SK-N-SH (cell line): Measurements from ENCODE around the gene MRPL32. TPM values are rescaled to one million over a fixed set of nuclear protein-coding genes. Genes with fewer than 3 reads are reported as not detected.
A peak's percentile ranks its signal among the peaks of the same experiment; 100 is the strongest.

ENCODE experiments used
- CTCF ChIA-PET: fragments of 300-600, 350-600 bp; formaldehyde crosslinking; extraction: SDS; loops from one replicate; lab custom pipeline; 2021; lab: Yijun Ruan, JAX
- POLR2A ChIA-PET: fragments of 350-600 bp; sonication (Branson Sonifier 250); formaldehyde crosslinking; extraction: SDS; loops from one replicate; lab custom pipeline; 2020; ENCODE audit warnings: antibody characterized with exemption, inconsistent platforms; lab: Yijun Ruan, JAX
- DNase-seq: peaks from one replicate; pipeline ENCODE4 v3.0.0; 2012
- H2AFZ ChIP-seq: fragments of 200-600 bp; sonication (generic); 2 replicates; pipeline ENCODE4 v1.8.1; 2016; ENCODE audit warnings: antibody characterized with exemption, mild to moderate bottlenecking, low read depth
- H3F3A ChIP-seq: fragments of 200-600 bp; sonication (generic); replicated peaks from 2 replicates; pipeline ENCODE3; 2016; ENCODE audit warnings: antibody characterized with exemption, mild to moderate bottlenecking; ENCODE audit not compliant: insufficient read depth
- H3K27ac ChIP-seq, 2 experiments: fragments of 200-500 bp in 1 of 2; fragments of 200-600 bp in 1 of 2; sonication (Bioruptor generic) in 1 of 2; sonication (generic), shearing (Covaris generic) in 1 of 2; 2 replicates each; pipeline versions ENCODE4 v1.5.1 to v1.6.1; 2014 to 2016; ENCODE audit warnings: low read depth in 2 of 2, inconsistent platforms in 1 of 2, low read length in 1 of 2, mild to moderate bottlenecking in 1 of 2, mixed read lengths in 1 of 2
- H3K27me3 ChIP-seq: fragments of 200-600 bp; sonication (generic), shearing (Covaris generic); 2 replicates; pipeline ENCODE4 v1.6.1; 2016; ENCODE audit warnings: mixed run types; ENCODE audit not compliant: insufficient read depth
- H3K36me3 ChIP-seq, 2 experiments: fragments of 200-500 bp in 1 of 2; fragments of 200-600 bp in 1 of 2; sonication (Bioruptor generic) in 1 of 2; sonication (generic) in 1 of 2; replicated peaks in 1 of 2; 2 replicates each; pipeline versions ENCODE3 to v1.5.1; 2014 to 2016; ENCODE audit warnings: low read length in 1 of 2, mild to moderate bottlenecking in 1 of 2; ENCODE audit not compliant: insufficient read depth in 2 of 2, control insufficient read depth in 1 of 2
- H3K4me1 ChIP-seq, 2 experiments: fragments of 200-500 bp in 1 of 2; fragments of 200-600 bp in 1 of 2; sonication (Bioruptor generic) in 1 of 2; sonication (generic), shearing (Covaris generic) in 1 of 2; 2 replicates each; pipeline versions ENCODE4 v1.5.1 to v1.6.1; 2014 to 2016; ENCODE audit warnings: low read depth in 1 of 2, low read length in 1 of 2, mixed run types in 1 of 2; ENCODE audit not compliant: insufficient read depth in 2 of 2, control insufficient read depth in 1 of 2
- H3K4me2 ChIP-seq: fragments of 200-600 bp; sonication (generic), shearing (Covaris generic); 2 replicates; pipeline ENCODE4 v1.6.1; 2017; ENCODE audit warnings: mixed run types
- H3K4me3 ChIP-seq, 2 experiments: fragments of 200-500 bp in 1 of 2; fragments of 200-600 bp in 1 of 2; sonication (Bioruptor generic) in 1 of 2; sonication (generic), shearing (Covaris generic) in 1 of 2; 2 replicates each; pipeline versions ENCODE4 v1.5.1 to v1.8.1; 2014 to 2016; ENCODE audit warnings: low read depth in 2 of 2, inconsistent platforms in 1 of 2, low read length in 1 of 2, mild to moderate bottlenecking in 1 of 2, mixed read lengths in 1 of 2, moderate library complexity in 1 of 2
- H3K79me2 ChIP-seq: fragments of 200-600 bp; sonication (generic); 2 replicates; pipeline ENCODE4 v1.8.1; 2017; ENCODE audit warnings: mild to moderate bottlenecking; ENCODE audit not compliant: insufficient read depth
- H3K9ac ChIP-seq: fragments of 200-600 bp; sonication (generic); 2 replicates; pipeline ENCODE4 v1.6.1; 2017; ENCODE audit warnings: mixed run types
- H3K9me2 ChIP-seq: fragments of 200-600 bp; sonication (generic); 2 replicates; pipeline ENCODE4 v1.6.1; 2017; ENCODE audit warnings: mixed run types
- H3K9me3 ChIP-seq: fragments of 200-600 bp; sonication (generic); 2 replicates; pipeline ENCODE4 v1.6.1; 2017; ENCODE audit warnings: mixed run types, mild to moderate bottlenecking, moderate library complexity
- H4K20me1 ChIP-seq: fragments of 200-600 bp; sonication (generic); 2 replicates; pipeline ENCODE4 v1.6.1; 2017; ENCODE audit warnings: mild to moderate bottlenecking, mixed run types; ENCODE audit not compliant: insufficient read depth
- ELF1 ChIP-seq: IDR thresholded peaks from 2 replicates; pipeline ENCODE4 v1.4.0; 2012
- EP300 ChIP-seq, 2 experiments: IDR thresholded peaks; 2 replicates each; pipeline versions ENCODE4 v1.4.0 to v1.6.1; 2012; ENCODE audit warnings: borderline replicate concordance in 1 of 2, low read depth in 1 of 2, low read length in 1 of 2
- FOSL2 ChIP-seq: IDR thresholded peaks from 2 replicates; pipeline ENCODE4 v1.4.0; 2012; ENCODE audit warnings: low read depth, mild to moderate bottlenecking, moderate library complexity, borderline replicate concordance
- FOXM1 ChIP-seq: IDR thresholded peaks from 2 replicates; pipeline ENCODE4 v1.4.0; 2012; ENCODE audit warnings: low read depth, mild to moderate bottlenecking
- NRF1 ChIP-seq: IDR thresholded peaks from 2 replicates; pipeline ENCODE4 v1.6.1; 2012; ENCODE audit warnings: low read depth, mild to moderate bottlenecking, low read length
- RAD21 ChIP-seq: IDR thresholded peaks from 2 replicates; pipeline ENCODE4 v1.6.1; 2012; ENCODE audit warnings: mild to moderate bottlenecking, low read length
- RXRA ChIP-seq: IDR thresholded peaks from 2 replicates; pipeline ENCODE4 v1.4.0; 2012; ENCODE audit warnings: low read depth, mild to moderate bottlenecking, borderline replicate concordance
- TEAD4 ChIP-seq: IDR thresholded peaks from 2 replicates; pipeline ENCODE4 v1.4.0; 2012; ENCODE audit warnings: mild to moderate bottlenecking, borderline replicate concordance; ENCODE audit not compliant: insufficient read depth
- YY1 ChIP-seq: IDR thresholded peaks from 2 replicates; pipeline ENCODE4 v1.4.0; 2012; ENCODE audit warnings: low read depth, mild to moderate bottlenecking
- WGBS: methylation state at CpG from one replicate; pipeline ENCODE4 v1.1.6; 2017; ENCODE audit warnings: low lambda C conversion rate; 5-methylcytosine and 5-hydroxymethylcytosine counted together
- polyA plus RNA-seq, 3 experiments: library from polyadenylated mRNA; depleted of rRNA; stranded (reverse); fragments of >200 nt; gene quantifications; 2 replicates each; pipeline ENCODE4 v1.2.3, GENCODE V29; 2012
- TF ChIP-seq, protein P1 (sequence below): IDR thresholded peaks from 2 replicates; pipeline ENCODE4 v1.6.1; 2012; ENCODE audit warnings: mild to moderate bottlenecking, low read depth, low read length, moderate library complexity
- TF ChIP-seq, protein P2 (sequence below): IDR thresholded peaks from 2 replicates; pipeline ENCODE4 v1.4.0; 2012; ENCODE audit warnings: low read depth, borderline replicate concordance
- TF ChIP-seq, protein P3 (sequence below): IDR thresholded peaks from 2 replicates; pipeline ENCODE4; 2012
- TF ChIP-seq, protein P4 (sequence below): fragments of 150-350 bp; IDR thresholded peaks from 2 replicates; pipeline ENCODE4 v1.6.1; 2016; ENCODE audit warnings: mild to moderate bottlenecking, low read depth, low read length
- TF ChIP-seq, protein P5 (sequence below): fragments of 150-350 bp; IDR thresholded peaks from 2 replicates; pipeline ENCODE4 v1.6.1; 2017; ENCODE audit warnings: antibody characterized with exemption, low read length, low read depth, borderline replicate concordance

The MRPL32 gene
- polyA plus RNA-seq, 1 of the 3 experiments (the other 2 are of a cell fraction), result 73.1 TPM

DNA sequence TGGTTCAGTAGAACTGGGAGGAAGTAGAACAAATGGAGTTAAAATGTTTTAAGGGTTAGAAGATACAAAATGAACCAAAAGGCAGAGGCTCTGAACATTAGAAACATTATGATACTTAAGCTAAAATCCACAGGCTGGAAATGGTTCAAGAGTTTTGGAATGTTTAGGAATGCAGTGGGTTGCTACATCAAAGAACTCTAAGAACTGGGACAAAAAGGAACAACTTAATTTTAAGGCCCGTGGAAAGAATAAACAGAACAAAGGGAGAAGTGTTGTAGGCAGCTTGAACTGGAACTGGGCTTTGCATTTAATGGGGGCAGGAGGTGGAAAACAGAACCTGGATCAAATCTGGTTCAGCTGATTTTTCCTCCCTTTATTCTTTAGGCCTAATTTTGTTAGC, 16.8 kb upstream of the MRPL32 start:
- POLR2A ChIA-PET, result no interaction called here
- WGBS, result 57% methylated on average over 1 of the region's 1 CpG
- CTCF ChIA-PET, result interaction anchor here (1.2 to 2.6 kb wide), 4 partner anchors 9 to 785 kb away, joined by 3 to 6 read pairs (median 4); no protein-coding TSS in a partner anchor
- H2AFZ ChIP-seq, result no peak overlapping the region
- no peaks in the 10 kb centered on the region for H3K9me3 ChIP-seq
- peaks cover 27% of the 10 kb centered on the region for H3F3A ChIP-seq
- no peak overlapping the region for H3K4me2 ChIP-seq
- H3K9me2 ChIP-seq, result no peaks in the 10 kb centered on the region
- H3K9ac ChIP-seq, result no peak overlapping the region
- peaks cover 0 to 13% of the 10 kb centered on the region in 2 experiments; a peak in 2 of 4 replicates for H3K4me1 ChIP-seq
- TF ChIP-seq TEAD4 (no peak), FOSL2 (no peak), ELF1 (no peak), YY1 (no peak), RAD21 (no peak), NRF1 (no peak), RXRA (no peak), EP300 (IDR thresholded peaks at IDR 0.05; ENCODE audit: borderline replicate concordance in 1 of 2, low read depth in 1 of 2, low read length in 1 of 2) (no peak), FOXM1 (no peak)
- TF ChIP-seq, protein P1, sequence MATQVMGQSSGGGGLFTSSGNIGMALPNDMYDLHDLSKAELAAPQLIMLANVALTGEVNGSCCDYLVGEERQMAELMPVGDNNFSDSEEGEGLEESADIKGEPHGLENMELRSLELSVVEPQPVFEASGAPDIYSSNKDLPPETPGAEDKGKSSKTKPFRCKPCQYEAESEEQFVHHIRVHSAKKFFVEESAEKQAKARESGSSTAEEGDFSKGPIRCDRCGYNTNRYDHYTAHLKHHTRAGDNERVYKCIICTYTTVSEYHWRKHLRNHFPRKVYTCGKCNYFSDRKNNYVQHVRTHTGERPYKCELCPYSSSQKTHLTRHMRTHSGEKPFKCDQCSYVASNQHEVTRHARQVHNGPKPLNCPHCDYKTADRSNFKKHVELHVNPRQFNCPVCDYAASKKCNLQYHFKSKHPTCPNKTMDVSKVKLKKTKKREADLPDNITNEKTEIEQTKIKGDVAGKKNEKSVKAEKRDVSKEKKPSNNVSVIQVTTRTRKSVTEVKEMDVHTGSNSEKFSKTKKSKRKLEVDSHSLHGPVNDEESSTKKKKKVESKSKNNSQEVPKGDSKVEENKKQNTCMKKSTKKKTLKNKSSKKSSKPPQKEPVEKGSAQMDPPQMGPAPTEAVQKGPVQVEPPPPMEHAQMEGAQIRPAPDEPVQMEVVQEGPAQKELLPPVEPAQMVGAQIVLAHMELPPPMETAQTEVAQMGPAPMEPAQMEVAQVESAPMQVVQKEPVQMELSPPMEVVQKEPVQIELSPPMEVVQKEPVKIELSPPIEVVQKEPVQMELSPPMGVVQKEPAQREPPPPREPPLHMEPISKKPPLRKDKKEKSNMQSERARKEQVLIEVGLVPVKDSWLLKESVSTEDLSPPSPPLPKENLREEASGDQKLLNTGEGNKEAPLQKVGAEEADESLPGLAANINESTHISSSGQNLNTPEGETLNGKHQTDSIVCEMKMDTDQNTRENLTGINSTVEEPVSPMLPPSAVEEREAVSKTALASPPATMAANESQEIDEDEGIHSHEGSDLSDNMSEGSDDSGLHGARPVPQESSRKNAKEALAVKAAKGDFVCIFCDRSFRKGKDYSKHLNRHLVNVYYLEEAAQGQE, result no peak
- TF ChIP-seq, protein P2, sequence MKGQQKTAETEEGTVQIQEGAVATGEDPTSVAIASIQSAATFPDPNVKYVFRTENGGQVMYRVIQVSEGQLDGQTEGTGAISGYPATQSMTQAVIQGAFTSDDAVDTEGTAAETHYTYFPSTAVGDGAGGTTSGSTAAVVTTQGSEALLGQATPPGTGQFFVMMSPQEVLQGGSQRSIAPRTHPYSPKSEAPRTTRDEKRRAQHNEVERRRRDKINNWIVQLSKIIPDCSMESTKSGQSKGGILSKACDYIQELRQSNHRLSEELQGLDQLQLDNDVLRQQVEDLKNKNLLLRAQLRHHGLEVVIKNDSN, result no peak
- TF ChIP-seq, protein P3, sequence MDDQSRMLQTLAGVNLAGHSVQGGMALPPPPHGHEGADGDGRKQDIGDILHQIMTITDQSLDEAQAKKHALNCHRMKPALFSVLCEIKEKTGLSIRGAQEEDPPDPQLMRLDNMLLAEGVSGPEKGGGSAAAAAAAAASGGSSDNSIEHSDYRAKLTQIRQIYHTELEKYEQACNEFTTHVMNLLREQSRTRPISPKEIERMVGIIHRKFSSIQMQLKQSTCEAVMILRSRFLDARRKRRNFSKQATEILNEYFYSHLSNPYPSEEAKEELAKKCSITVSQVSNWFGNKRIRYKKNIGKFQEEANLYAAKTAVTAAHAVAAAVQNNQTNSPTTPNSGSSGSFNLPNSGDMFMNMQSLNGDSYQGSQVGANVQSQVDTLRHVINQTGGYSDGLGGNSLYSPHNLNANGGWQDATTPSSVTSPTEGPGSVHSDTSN, result no peak
- TF ChIP-seq, protein P4, sequence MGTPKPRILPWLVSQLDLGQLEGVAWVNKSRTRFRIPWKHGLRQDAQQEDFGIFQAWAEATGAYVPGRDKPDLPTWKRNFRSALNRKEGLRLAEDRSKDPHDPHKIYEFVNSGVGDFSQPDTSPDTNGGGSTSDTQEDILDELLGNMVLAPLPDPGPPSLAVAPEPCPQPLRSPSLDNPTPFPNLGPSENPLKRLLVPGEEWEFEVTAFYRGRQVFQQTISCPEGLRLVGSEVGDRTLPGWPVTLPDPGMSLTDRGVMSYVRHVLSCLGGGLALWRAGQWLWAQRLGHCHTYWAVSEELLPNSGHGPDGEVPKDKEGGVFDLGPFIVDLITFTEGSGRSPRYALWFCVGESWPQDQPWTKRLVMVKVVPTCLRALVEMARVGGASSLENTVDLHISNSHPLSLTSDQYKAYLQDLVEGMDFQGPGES, result no peak
- TF ChIP-seq, protein P5, sequence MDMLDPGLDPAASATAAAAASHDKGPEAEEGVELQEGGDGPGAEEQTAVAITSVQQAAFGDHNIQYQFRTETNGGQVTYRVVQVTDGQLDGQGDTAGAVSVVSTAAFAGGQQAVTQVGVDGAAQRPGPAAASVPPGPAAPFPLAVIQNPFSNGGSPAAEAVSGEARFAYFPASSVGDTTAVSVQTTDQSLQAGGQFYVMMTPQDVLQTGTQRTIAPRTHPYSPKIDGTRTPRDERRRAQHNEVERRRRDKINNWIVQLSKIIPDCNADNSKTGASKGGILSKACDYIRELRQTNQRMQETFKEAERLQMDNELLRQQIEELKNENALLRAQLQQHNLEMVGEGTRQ, result no peak
- no peak overlapping the region for H3K4me3 ChIP-seq
- H3K27me3 ChIP-seq, result no peaks in the 10 kb centered on the region
- H4K20me1 ChIP-seq, result no peaks in the 10 kb centered on the region
- no peak for DNase-seq
- H3K36me3 ChIP-seq, result peaks cover 35 to 38% of the 10 kb centered on the region in 2 experiments
- peaks cover 11% of the 10 kb centered on the region; the same call in 1 of the 2 replicates for H3K79me2 ChIP-seq
- peak overlapping the region in 1 of 2 experiments; percentile 9; a peak in 1 of 4 replicates for H3K27ac ChIP-seq
